ENCODE data around the gene RNASE9. TPM values are rescaled to one million over a fixed set of nuclear protein-coding genes. Genes with fewer than 3 reads are reported as not detected.

RNASE9 gene
- total and polyA plus RNA-seq, 2 donors (not counting 1 experiment from before 2014, with no cell fraction given): not detected

- intact Hi-C loops (cut with micrococcal nuclease): no loop called here
These were observed 48.5 kb downstream of the RNASE9 start for GRCh38 chr14:20512177-20512905.

More at GRCh38 chr14:20512177-20512905, 48.5 kb downstream of the RNASE9 start:
- Mint-ChIP-seq H3K27ac (peak overlapping the region; percentile 23), H3K4me3 (peak overlapping the region; percentile 11), H3K4me1 (peaks cover 21% of the 10 kb centered on the region), H3K27me3 (no peaks in the 10 kb centered on the region), H3K9me3 (ENCODE audit: insufficient read depth) (no peaks in the 10 kb centered on the region)
- POLR2A ChIA-PET: no interaction called here
- peak overlapping the region; percentile 23 for H3K9ac ChIP-seq (ENCODE audit: low read length)
- H3K4me2 ChIP-seq (replicated peaks; ENCODE audit: low read depth, low read length, poor library complexity, severe bottlenecking): peak overlapping the region; percentile 55
- CTCF ChIA-PET: interaction anchor here (0.9 kb wide), 1 partner anchor 97 kb away, joined by 3 read pairs; no protein-coding TSS in a partner anchor
- peak; percentile 28 for ATAC-seq (ENCODE audit: low read depth)
- 85% methylated on average over 2 of the region's 7 CpGs for WGBS (ENCODE audit: insufficient coverage)
- H3K4me1 ChIP-seq (ENCODE audit: control insufficient read depth in 2 of 2, insufficient read depth in 2 of 2, low read length in 2 of 2): peaks cover 16 to 18% of the 10 kb centered on the region in 2 donors
- H3K36me3 ChIP-seq (replicated peaks in 1 of 2; ENCODE audit: control extremely low read depth in 1 of 2, control insufficient read depth in 1 of 2, extremely low read depth in 1 of 2, insufficient read depth in 2 of 2, low read length in 1 of 2): no peaks in the 10 kb centered on the region
- H3K4me3 ChIP-seq (ENCODE audit: control extremely low read depth in 1 of 5, extremely low read depth in 1 of 5, insufficient read depth in 1 of 5, low read depth in 2 of 5, low read length in 4 of 5): no peak overlapping the region
- H3K27ac ChIP-seq (ENCODE audit: low read length in 2 of 2): no peak overlapping the region
- H3K79me2 ChIP-seq (ENCODE audit: control insufficient read depth, insufficient read depth, low read length): no peaks in the 10 kb centered on the region
- H2AFZ ChIP-seq (ENCODE audit: insufficient read depth, low read depth, low read length, poor library complexity, severe bottlenecking): no peak overlapping the region
- H3K9me3 ChIP-seq (ENCODE audit: control extremely low read depth in 1 of 3, control insufficient read depth in 2 of 3, insufficient read depth in 1 of 3, low read length in 2 of 3): no peaks in the 10 kb centered on the region
- TF ChIP-seq CTCF (IDR thresholded peaks at IDR 0.05) (no peak), EZH2 (IDR thresholded peaks at IDR 0.05; ENCODE audit: borderline replicate concordance, insufficient read depth, low read depth, low read length, poor library complexity, severe bottlenecking) (no peak)
- H4K20me1 ChIP-seq (ENCODE audit: control insufficient read depth, insufficient read depth, low read length, poor library complexity, severe bottlenecking): no peaks in the 10 kb centered on the region
- no peaks in the 10 kb centered on the region for H3K27me3 ChIP-seq (replicated peaks in 1 of 4; ENCODE audit: control extremely low read depth in 1 of 4, control insufficient read depth in 3 of 4, insufficient read depth in 4 of 4, low read length in 3 of 4)
- DNase-seq: peak; percentile 27
